Liver (tissue), 9 donors: ENCODE data around the gene MYOM3. TPM values are rescaled to one million over a fixed set of nuclear protein-coding genes. Genes with fewer than 3 reads are reported as not detected.

Experiments used
- DNase-seq: peaks from one replicate; pipeline ENCODE4 v3.0.0-alpha.2; 2017; ENCODE audit warnings: low spot score
- H3K27ac ChIP-seq, 2 donors: one replicate each; pipeline ENCODE4 v1.7.0; 2013; ENCODE audit warnings: inconsistent platforms in 2 of 2, low read length in 2 of 2, control low read depth in 1 of 2, low read depth in 1 of 2, mild to moderate bottlenecking in 1 of 2
- H3K27me3 ChIP-seq, 4 donors: one replicate each; pipeline versions ENCODE4 v1.6.1 to v1.7.0; 2013; ENCODE audit warnings: low read length in 3 of 4, inconsistent platforms in 1 of 4, mild to moderate bottlenecking in 1 of 4, moderate library complexity in 1 of 4; ENCODE audit not compliant: control insufficient read depth in 4 of 4, insufficient read depth in 4 of 4
- H3K36me3 ChIP-seq, 4 donors: one replicate each; pipeline versions ENCODE4 v1.6.1 to v1.7.0; 2013; ENCODE audit warnings: low read length in 3 of 4, mild to moderate bottlenecking in 3 of 4, low read depth in 1 of 4, moderate library complexity in 1 of 4; ENCODE audit not compliant: control insufficient read depth in 4 of 4, insufficient read depth in 3 of 4
- H3K4me1 ChIP-seq, 4 donors: one replicate each; pipeline versions ENCODE4 v1.6.1 to v1.7.0; 2013; ENCODE audit warnings: low read length in 3 of 4, mild to moderate bottlenecking in 3 of 4, moderate library complexity in 1 of 4; ENCODE audit not compliant: control insufficient read depth in 4 of 4, insufficient read depth in 4 of 4
- H3K4me3 ChIP-seq, 3 donors: one replicate each; pipeline versions ENCODE4 v1.6.1 to v1.7.0; 2013; ENCODE audit warnings: low read length in 3 of 3, control low read depth in 1 of 3, low read depth in 1 of 3, mild to moderate bottlenecking in 1 of 3
- H3K9ac ChIP-seq, 2 donors: one replicate each; pipeline ENCODE4 v1.7.0; 2013; ENCODE audit warnings: low read length in 2 of 2, mild to moderate bottlenecking in 2 of 2, moderate library complexity in 2 of 2, control low read depth in 1 of 2, low read depth in 1 of 2
- H3K9me3 ChIP-seq, 4 donors: one replicate each; pipeline versions ENCODE4 v1.6.1 to v1.7.0; 2013; ENCODE audit warnings: low read length in 3 of 4; ENCODE audit not compliant: control insufficient read depth in 4 of 4
- CTCF ChIP-seq: fragments of 150-350 bp; IDR thresholded peaks from 2 replicates; pipeline ENCODE4 v1.5.1; 2017; ENCODE audit warnings: improper control_type of control experiment, low read depth, low read length; ENCODE audit not compliant: missing input control
- FOXA1 ChIP-seq: IDR thresholded peaks from 2 replicates; pipeline ENCODE4 v1.6.1; 2016; ENCODE audit warnings: antibody characterized with exemption
- FOXA2 ChIP-seq: IDR thresholded peaks from 2 replicates; pipeline ENCODE4 v1.6.1; 2016; ENCODE audit warnings: antibody characterized with exemption
- GABPA ChIP-seq, 2 donors: IDR thresholded peaks in 1 of 2; conservative IDR thresholded peaks in 1 of 2; 2 replicates each; pipeline ENCODE4 v1.6.1; 2016; ENCODE audit warnings: antibody characterized with exemption in 2 of 2, mild to moderate bottlenecking in 1 of 2, moderate library complexity in 1 of 2
- HNF4A ChIP-seq, 2 donors: conservative IDR thresholded peaks; 2 replicates each; pipeline ENCODE4 v1.6.1; 2016; ENCODE audit warnings: antibody characterized with exemption in 2 of 2, mild to moderate bottlenecking in 2 of 2
- HNF4G ChIP-seq: IDR thresholded peaks from 2 replicates; pipeline ENCODE4 v1.6.1; 2016; ENCODE audit warnings: antibody characterized with exemption
- JUND ChIP-seq, 2 donors: IDR thresholded peaks; 2 replicates each; pipeline ENCODE4 v1.6.1; 2016; ENCODE audit warnings: antibody characterized with exemption in 2 of 2
- MAX ChIP-seq: IDR thresholded peaks from 2 replicates; pipeline ENCODE4 v1.6.1; 2016; ENCODE audit warnings: antibody characterized with exemption
- RAD21 ChIP-seq, 2 donors: IDR thresholded peaks; 2 replicates each; pipeline ENCODE4 v1.6.1; 2016; ENCODE audit warnings: antibody characterized with exemption in 2 of 2, mild to moderate bottlenecking in 2 of 2
- REST ChIP-seq: IDR thresholded peaks from 2 replicates; pipeline ENCODE4 v1.6.1; 2016; ENCODE audit warnings: antibody characterized with exemption, mild to moderate bottlenecking
- SP1 ChIP-seq: IDR thresholded peaks from 2 replicates; pipeline ENCODE4 v1.6.1; 2018; ENCODE audit warnings: antibody characterized with exemption, mild to moderate bottlenecking
- YY1 ChIP-seq: IDR thresholded peaks from 2 replicates; pipeline ENCODE4 v1.6.1; 2016; ENCODE audit warnings: antibody characterized with exemption, mild to moderate bottlenecking
- ZBTB33 ChIP-seq: IDR thresholded peaks from 2 replicates; pipeline ENCODE4 v1.6.1; 2016; ENCODE audit warnings: antibody characterized with exemption
- WGBS: extraction: QIAGEN DNeasy Blood & Tissue Kit; methylation state at CpG from one replicate; pipeline ENCODE4 v1.1.7; 2013; 5-methylcytosine and 5-hydroxymethylcytosine counted together
- polyA plus RNA-seq, 2 donors: library from polyadenylated mRNA; stranded (reverse) in 1 of 2; unstranded in 1 of 2; fragments of 200-250 nt in 1 of 2; fragments of >200 nt in 1 of 2; fragmentation: Nextera tagmentation in 1 of 2; extraction: Ambion mirVana in 1 of 2; gene quantifications; one replicate each; pipeline versions ENCODE4 v1.2.1 to v1.2.3, GENCODE V29; 2013 to 2015
- total RNA-seq, 2 donors: library from RNA; depleted of rRNA; stranded (reverse); fragments of >200 nt; gene quantifications; one replicate each; pipeline ENCODE4 v1.2.3, GENCODE V29; 2014
- donor health status: healthy.
- donor health status: healthy.
- donor health status: healthy.
- donor health status: healthy.
- donor health status: healthy.

The MYOM3 gene
- total and polyA plus RNA-seq, 4 donors = 0.01 to 0.17 (median 0.05) TPM; not detected in 1

- WGBS = 95% methylated on average over 7 of the region's 7 CpGs
- Histone ChIP-seq H3K27ac (no peak overlapping the region), H3K4me1 (peaks cover 2 to 39% (median 27%) of the 10 kb centered on the region in 4 donors), H3K36me3 (peaks cover 0 to 3% (median 0%) of the 10 kb centered on the region in 4 donors), H3K9ac (no peak overlapping the region), H3K4me3 (no peak overlapping the region), H3K9me3 (no peaks in the 10 kb centered on the region), H3K27me3 (no peaks in the 10 kb centered on the region)
- no peak for TF ChIP-seq HNF4A (conservative IDR thresholded peaks at IDR 0.05)
- no peak for TF ChIP-seq JUND (IDR thresholded peaks at IDR 0.05)
- TF ChIP-seq HNF4G = no peak
- no peak for TF ChIP-seq YY1
- no peak for TF ChIP-seq FOXA1
- no peak for TF ChIP-seq GABPA (IDR thresholded peaks at IDR 0.05 in 1 of 2, conservative IDR thresholded peaks at IDR 0.05 in 1 of 2)
- no peak for TF ChIP-seq FOXA2
- TF ChIP-seq MAX = no peak
- no peak for DNase-seq
Measured at GRCh38 chr1:24122776-24123175, 10.8 kb upstream of the MYOM3 start.

- TF ChIP-seq MAX (no peak), CTCF (no peak), HNF4A (conservative IDR thresholded peaks at IDR 0.05) (no peak), JUND (IDR thresholded peaks at IDR 0.05) (no peak), SP1 (no peak), RAD21 (IDR thresholded peaks at IDR 0.05) (no peak)
- Histone ChIP-seq H3K4me3 (no peak overlapping the region), H3K27ac (no peak overlapping the region), H3K36me3 (peaks cover 0 to 3% (median 0%) of the 10 kb centered on the region in 4 donors), H3K9ac (no peak overlapping the region), H3K27me3 (no peaks in the 10 kb centered on the region), H3K9me3 (no peaks in the 10 kb centered on the region), H3K4me1 (peaks cover 2 to 28% (median 18%) of the 10 kb centered on the region in 4 donors)
- WGBS = 88% methylated on average over 14 of the region's 14 CpGs
- no peak for DNase-seq
Measured at GRCh38 chr1:24121406-24121805, 9.5 kb upstream of the MYOM3 start.

- H3K36me3 ChIP-seq = peaks cover 0 to 3% (median 0%) of the 10 kb centered on the region in 4 donors
- H3K27ac ChIP-seq = no peak overlapping the region
- no peak for DNase-seq
- no peak overlapping the region for H3K9ac ChIP-seq
- H3K4me3 ChIP-seq = no peak overlapping the region
- H3K9me3 ChIP-seq = no peaks in the 10 kb centered on the region
- peaks cover 2 to 24% (median 14%) of the 10 kb centered on the region in 4 donors for H3K4me1 ChIP-seq
- TF ChIP-seq HNF4G (no peak), GABPA (IDR thresholded peaks at IDR 0.05 in 1 of 2, conservative IDR thresholded peaks at IDR 0.05 in 1 of 2) (no peak), JUND (IDR thresholded peaks at IDR 0.05) (no peak), ZBTB33 (no peak), FOXA2 (no peak), REST (no peak), YY1 (no peak), MAX (no peak)
- no peaks in the 10 kb centered on the region for H3K27me3 ChIP-seq
- 77% methylated on average over 3 of the region's 3 CpGs for WGBS
Measured at GRCh38 chr1:24120965-24121364, 9.0 kb upstream of the MYOM3 start.
